ENCODE results near the gene TRAPPC6A. TPM values are rescaled to one million over a fixed set of nuclear protein-coding genes. Genes with fewer than 3 reads are reported as not detected.

Gene TRAPPC6A
- total and polyA plus RNA-seq, 2 of the 4 experiments (the other 2 are of a cell fraction), result 4.1 to 13.4 TPM

DNA sequence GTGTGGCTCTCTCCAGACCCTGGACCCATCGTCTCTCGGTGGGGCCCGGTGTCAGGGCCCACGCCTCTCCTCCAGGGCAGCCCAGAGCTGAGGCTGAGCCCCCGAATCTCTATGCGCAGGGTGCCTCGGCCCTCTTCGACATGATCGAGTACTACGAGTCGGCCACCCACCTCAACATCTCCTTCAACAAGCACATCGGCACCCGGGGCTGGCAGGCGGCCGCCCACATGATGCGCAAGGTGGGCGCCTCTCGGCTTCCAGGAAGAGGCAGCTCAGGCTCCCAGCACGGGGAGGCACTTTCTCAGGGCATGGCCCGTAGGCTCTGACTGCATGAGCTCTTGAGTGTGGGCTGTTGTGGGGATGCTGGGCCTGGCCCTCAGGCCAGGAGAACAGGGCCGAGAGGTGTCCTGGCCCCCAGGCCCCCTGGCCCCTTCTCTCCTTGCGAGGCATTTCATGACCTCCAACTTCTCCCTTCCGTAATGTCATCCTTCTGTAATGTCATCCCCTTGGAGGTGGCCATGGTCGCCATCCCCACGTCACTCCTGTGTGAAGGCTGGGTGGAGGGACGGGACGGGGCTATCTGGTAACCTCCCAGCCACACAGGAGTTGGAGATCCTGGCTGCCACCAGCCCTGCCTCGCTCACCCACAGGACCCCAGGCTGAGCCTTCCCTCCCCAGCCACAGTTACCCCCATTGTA is 36.7 kb downstream of the TRAPPC6A start:
- DNase-seq (no peak), ATAC-seq (ENCODE audit: low read depth) (no peak)
- dilution Hi-C loops (cut with HindIII; ENCODE audit: low sequenced_read_pairs, unreplicated experiment) (no loop called here), in situ Hi-C loops (cut with MboI; ENCODE audit: low sequenced_read_pairs) (no loop called here), intact Hi-C loops (cut with micrococcal nuclease) (no loop called here)
- no peak overlapping the region for H2BK5ac ChIP-seq (ENCODE audit: low read depth, low read length, poor library complexity, severe bottlenecking)
- H3K4me1 ChIP-seq (ENCODE audit: control insufficient read depth, insufficient read depth, low read length), result 0 out of 2 replicates have a peak, but pooled peaks cover under 1% of the 10 kb centered on the region
- no peak overlapping the region for H3K4ac ChIP-seq (ENCODE audit: low read depth, low read length)
- H4K8ac ChIP-seq (ENCODE audit: low read depth in 2 of 2, low read length in 2 of 2), result no peak overlapping the region
- H3K9me1 ChIP-seq (ENCODE audit: insufficient read depth, low read length), result peaks cover 4% of the 10 kb centered on the region; the same call in 1 of the 2 replicates
- H3K4me3 ChIP-seq (ENCODE audit: insufficient read depth, low read depth, low read length), result no peak overlapping the region
- H3K4me2 ChIP-seq (ENCODE audit: low read depth, low read length), result no peak overlapping the region
- no peak overlapping the region for H3K23ac ChIP-seq (ENCODE audit: low read depth, low read length)
- no peak overlapping the region for H3K56ac ChIP-seq (ENCODE audit: extremely low read depth, insufficient read depth, low read length)
- ChIA-PET POLR2A (ENCODE audit: unreplicated experiment) (no interaction called here), CTCF (no interaction called here)
- H3K27ac ChIP-seq (ENCODE audit: insufficient read depth, low read length), result no peak overlapping the region
- H2BK20ac ChIP-seq (ENCODE audit: low read depth, low read length), result no peak overlapping the region
- TF ChIP-seq, protein P1, sequence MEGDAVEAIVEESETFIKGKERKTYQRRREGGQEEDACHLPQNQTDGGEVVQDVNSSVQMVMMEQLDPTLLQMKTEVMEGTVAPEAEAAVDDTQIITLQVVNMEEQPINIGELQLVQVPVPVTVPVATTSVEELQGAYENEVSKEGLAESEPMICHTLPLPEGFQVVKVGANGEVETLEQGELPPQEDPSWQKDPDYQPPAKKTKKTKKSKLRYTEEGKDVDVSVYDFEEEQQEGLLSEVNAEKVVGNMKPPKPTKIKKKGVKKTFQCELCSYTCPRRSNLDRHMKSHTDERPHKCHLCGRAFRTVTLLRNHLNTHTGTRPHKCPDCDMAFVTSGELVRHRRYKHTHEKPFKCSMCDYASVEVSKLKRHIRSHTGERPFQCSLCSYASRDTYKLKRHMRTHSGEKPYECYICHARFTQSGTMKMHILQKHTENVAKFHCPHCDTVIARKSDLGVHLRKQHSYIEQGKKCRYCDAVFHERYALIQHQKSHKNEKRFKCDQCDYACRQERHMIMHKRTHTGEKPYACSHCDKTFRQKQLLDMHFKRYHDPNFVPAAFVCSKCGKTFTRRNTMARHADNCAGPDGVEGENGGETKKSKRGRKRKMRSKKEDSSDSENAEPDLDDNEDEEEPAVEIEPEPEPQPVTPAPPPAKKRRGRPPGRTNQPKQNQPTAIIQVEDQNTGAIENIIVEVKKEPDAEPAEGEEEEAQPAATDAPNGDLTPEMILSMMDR (conservative IDR thresholded peaks at IDR 0.05; ENCODE audit: low read depth, low read length), result no peak
- TF ChIP-seq RAD21 (IDR thresholded peaks at IDR 0.05; ENCODE audit: low read length), result no peak
- TF ChIP-seq, protein P2, sequence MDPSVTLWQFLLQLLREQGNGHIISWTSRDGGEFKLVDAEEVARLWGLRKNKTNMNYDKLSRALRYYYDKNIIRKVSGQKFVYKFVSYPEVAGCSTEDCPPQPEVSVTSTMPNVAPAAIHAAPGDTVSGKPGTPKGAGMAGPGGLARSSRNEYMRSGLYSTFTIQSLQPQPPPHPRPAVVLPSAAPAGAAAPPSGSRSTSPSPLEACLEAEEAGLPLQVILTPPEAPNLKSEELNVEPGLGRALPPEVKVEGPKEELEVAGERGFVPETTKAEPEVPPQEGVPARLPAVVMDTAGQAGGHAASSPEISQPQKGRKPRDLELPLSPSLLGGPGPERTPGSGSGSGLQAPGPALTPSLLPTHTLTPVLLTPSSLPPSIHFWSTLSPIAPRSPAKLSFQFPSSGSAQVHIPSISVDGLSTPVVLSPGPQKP (IDR thresholded peaks at IDR 0.05; ENCODE audit: borderline replicate concordance, low read depth, low read length), result no peak
- TF ChIP-seq CHD1 (IDR thresholded peaks at IDR 0.05; ENCODE audit: low read depth, low read length), result no peak
- no peak for TF ChIP-seq CEBPB (IDR thresholded peaks at IDR 0.05; ENCODE audit: low read depth, low read length)
- TF ChIP-seq SMC3 (IDR thresholded peaks at IDR 0.05; ENCODE audit: low read depth, low read length), result no peak
- TF ChIP-seq, protein P3, sequence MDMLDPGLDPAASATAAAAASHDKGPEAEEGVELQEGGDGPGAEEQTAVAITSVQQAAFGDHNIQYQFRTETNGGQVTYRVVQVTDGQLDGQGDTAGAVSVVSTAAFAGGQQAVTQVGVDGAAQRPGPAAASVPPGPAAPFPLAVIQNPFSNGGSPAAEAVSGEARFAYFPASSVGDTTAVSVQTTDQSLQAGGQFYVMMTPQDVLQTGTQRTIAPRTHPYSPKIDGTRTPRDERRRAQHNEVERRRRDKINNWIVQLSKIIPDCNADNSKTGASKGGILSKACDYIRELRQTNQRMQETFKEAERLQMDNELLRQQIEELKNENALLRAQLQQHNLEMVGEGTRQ (IDR thresholded peaks at IDR 0.05; ENCODE audit: low read depth, low read length), result no peak
- TF ChIP-seq MXI1 (IDR thresholded peaks at IDR 0.05; ENCODE audit: borderline replicate concordance, low read depth, low read length), result no peak
- TF ChIP-seq RFX5 (IDR thresholded peaks at IDR 0.05; ENCODE audit: low read depth, low read length), result no peak
- no peak for TF ChIP-seq FOS (IDR thresholded peaks at IDR 0.05; ENCODE audit: low read depth, low read length)
- TF ChIP-seq MAFK (IDR thresholded peaks at IDR 0.05; ENCODE audit: low read depth, low read length), result no peak
- no peak overlapping the region for H2BK120ac ChIP-seq (ENCODE audit: low read depth, low read length)
- 100% methylated on average over 5 of the region's 28 CpGs; no CpG with 5 or more reads in 1 of the 2 experiments for WGBS, 2 experiments (ENCODE audit: extremely low coverage in 2 of 2, insufficient read length in 1 of 2)
- H2AK5ac ChIP-seq (ENCODE audit: low read depth, low read length), result no peak overlapping the region
- no TSS peak for BruUV-seq (replicated peaks)
- H3K36me3 ChIP-seq (ENCODE audit: control insufficient read depth, insufficient read depth, low read length), result peaks cover 41% of the 10 kb centered on the region
- H3K27me3 ChIP-seq (ENCODE audit: control insufficient read depth, insufficient read depth, low read length), result no peaks in the 10 kb centered on the region
- H3K18ac ChIP-seq (ENCODE audit: low read depth, low read length), result no peak overlapping the region
- peaks cover 23% of the 10 kb centered on the region for H4K20me1 ChIP-seq (ENCODE audit: insufficient read depth, low read length)
- no peaks in the 10 kb centered on the region for H3K9me3 ChIP-seq (ENCODE audit: control insufficient read depth, insufficient read depth, low read length)
- H3K9ac ChIP-seq (ENCODE audit: low read depth, low read length), result no peak overlapping the region
- H2BK15ac ChIP-seq (ENCODE audit: low read depth, low read length), result no peak overlapping the region
- H2AFZ ChIP-seq (replicated peaks; ENCODE audit: low read length, poor library complexity), result no peak overlapping the region
- H4K5ac ChIP-seq (ENCODE audit: low read depth, low read length), result no peak overlapping the region
- H3K79me1 ChIP-seq (ENCODE audit: low read depth in 1 of 2, low read length in 2 of 2), result peaks cover 18 to 35% of the 10 kb centered on the region in 2 experiments; a peak in 3 of 4 replicates
- no peak overlapping the region for H4K91ac ChIP-seq (ENCODE audit: insufficient read depth, low read depth, low read length)
- no peak overlapping the region for H2AK9ac ChIP-seq (replicated peaks; ENCODE audit: low read depth, low read length, poor library complexity)
- H3K14ac ChIP-seq (replicated peaks; ENCODE audit: low read depth, low read length), result no peak overlapping the region

Measured in IMR-90 (cell line).